H1 (cell line): ENCODE results near the gene PAX5. TPM values are rescaled to one million over a fixed set of nuclear protein-coding genes. Genes with fewer than 3 reads are reported as not detected.

Source experiments
- BRCA1 ChIP-seq: IDR thresholded peaks from 2 replicates; pipeline ENCODE4 v1.6.1; 2012; ENCODE audit warnings: low read depth, low read length, improper control_type of control experiment
- CREB1 ChIP-seq: IDR thresholded peaks from 2 replicates; pipeline ENCODE4 v1.6.1; 2012; ENCODE audit warnings: inconsistent platforms
- FOSL1 ChIP-seq: IDR thresholded peaks from 2 replicates; pipeline ENCODE4 v1.6.1; 2011; ENCODE audit warnings: mild to moderate bottlenecking, low read depth, low read length, moderate library complexity; ENCODE audit not compliant: insufficient read depth
- JUND ChIP-seq: IDR thresholded peaks from 2 replicates; pipeline ENCODE4 v1.6.1; 2011; ENCODE audit warnings: mild to moderate bottlenecking, improper control_type of control experiment, low read length
- KDM4A ChIP-seq: IDR thresholded peaks from one replicate; pipeline ENCODE4 v1.7.1; 2012; ENCODE audit warnings: low read depth, mild to moderate bottlenecking, moderate library complexity, low read length, inconsistent platforms; ENCODE audit not compliant: severe bottlenecking
- SIRT6 ChIP-seq: IDR thresholded peaks from one replicate; pipeline ENCODE4 v1.7.1; 2012; ENCODE audit warnings: low read length, inconsistent platforms
- TCF12 ChIP-seq: IDR thresholded peaks from 2 replicates; pipeline ENCODE4 v1.6.1; 2011; ENCODE audit warnings: low read depth, mild to moderate bottlenecking, low read length
- TEAD4 ChIP-seq: IDR thresholded peaks from 2 replicates; pipeline ENCODE4 v1.6.1; 2012; ENCODE audit warnings: low read depth, low read length, inconsistent platforms, mixed read lengths
- polyA plus RNA-seq, 7 experiments: library from polyadenylated mRNA; depleted of rRNA in 3 of 7; stranded (reverse) in 5 of 7; unstranded in 2 of 7; fragments of >200 nt in 5 of 7; fragments of 200-250 nt in 2 of 7; gene quantifications; 1 replicate in 5 of 7; 2 replicates in 1 of 7; 4 replicates in 1 of 7; pipeline versions ENCODE4 v1.2.1 to v1.2.3, GENCODE V29; 2011 to 2013; ENCODE audit warnings: missing spikeins in 2 of 7, mixed read lengths in 2 of 7
- total RNA-seq: library from RNA; stranded (reverse); fragmentation: NEBNext Ultra II Directional; extraction: Animal tissue kit (Norgen Biotek cat#: 25700); gene quantifications from 2 replicates; pipeline ENCODE4 v1.2.1, GENCODE V29; 2021
- TF ChIP-seq, protein P1 (sequence below): fragments of 300-600 bp; sonication (generic); IDR thresholded peaks from 2 replicates; pipeline ENCODE4 v1.7.1; 2012; ENCODE audit warnings: low read length, moderate library complexity, mild to moderate bottlenecking, inconsistent platforms; ENCODE audit not compliant: insufficient replicate concordance
- TF ChIP-seq, protein P2 (sequence below): IDR thresholded peaks from 2 replicates; pipeline ENCODE4 v1.6.1; 2012; ENCODE audit warnings: low read length, inconsistent platforms

Gene PAX5
- total and polyA plus RNA-seq, 2 of the 8 experiments (the other 6 are each of a cell fraction or from before 2014, with no cell fraction given), result 0.29 to 0.43 TPM

DNA sequence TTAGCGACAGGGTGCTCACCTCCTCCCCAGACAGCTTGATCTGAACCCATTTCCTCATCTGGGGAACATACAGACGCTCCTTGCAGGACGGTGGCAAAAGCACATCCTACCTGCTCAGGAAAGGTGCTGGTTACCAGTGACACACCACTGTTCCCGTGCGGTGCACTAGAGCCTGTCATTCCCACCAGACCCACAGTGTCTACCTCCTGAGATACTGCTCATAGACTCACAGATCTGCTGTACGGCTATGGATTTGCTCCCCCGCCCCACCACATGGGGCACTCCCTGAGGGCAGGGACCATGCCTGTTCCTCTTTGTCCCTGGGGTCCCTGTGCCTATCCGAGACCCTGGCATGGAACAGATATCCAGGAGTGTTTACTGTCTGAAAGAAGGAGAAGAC, 208.9 kb downstream of the PAX5 start (continued):
- TF ChIP-seq, protein P1, sequence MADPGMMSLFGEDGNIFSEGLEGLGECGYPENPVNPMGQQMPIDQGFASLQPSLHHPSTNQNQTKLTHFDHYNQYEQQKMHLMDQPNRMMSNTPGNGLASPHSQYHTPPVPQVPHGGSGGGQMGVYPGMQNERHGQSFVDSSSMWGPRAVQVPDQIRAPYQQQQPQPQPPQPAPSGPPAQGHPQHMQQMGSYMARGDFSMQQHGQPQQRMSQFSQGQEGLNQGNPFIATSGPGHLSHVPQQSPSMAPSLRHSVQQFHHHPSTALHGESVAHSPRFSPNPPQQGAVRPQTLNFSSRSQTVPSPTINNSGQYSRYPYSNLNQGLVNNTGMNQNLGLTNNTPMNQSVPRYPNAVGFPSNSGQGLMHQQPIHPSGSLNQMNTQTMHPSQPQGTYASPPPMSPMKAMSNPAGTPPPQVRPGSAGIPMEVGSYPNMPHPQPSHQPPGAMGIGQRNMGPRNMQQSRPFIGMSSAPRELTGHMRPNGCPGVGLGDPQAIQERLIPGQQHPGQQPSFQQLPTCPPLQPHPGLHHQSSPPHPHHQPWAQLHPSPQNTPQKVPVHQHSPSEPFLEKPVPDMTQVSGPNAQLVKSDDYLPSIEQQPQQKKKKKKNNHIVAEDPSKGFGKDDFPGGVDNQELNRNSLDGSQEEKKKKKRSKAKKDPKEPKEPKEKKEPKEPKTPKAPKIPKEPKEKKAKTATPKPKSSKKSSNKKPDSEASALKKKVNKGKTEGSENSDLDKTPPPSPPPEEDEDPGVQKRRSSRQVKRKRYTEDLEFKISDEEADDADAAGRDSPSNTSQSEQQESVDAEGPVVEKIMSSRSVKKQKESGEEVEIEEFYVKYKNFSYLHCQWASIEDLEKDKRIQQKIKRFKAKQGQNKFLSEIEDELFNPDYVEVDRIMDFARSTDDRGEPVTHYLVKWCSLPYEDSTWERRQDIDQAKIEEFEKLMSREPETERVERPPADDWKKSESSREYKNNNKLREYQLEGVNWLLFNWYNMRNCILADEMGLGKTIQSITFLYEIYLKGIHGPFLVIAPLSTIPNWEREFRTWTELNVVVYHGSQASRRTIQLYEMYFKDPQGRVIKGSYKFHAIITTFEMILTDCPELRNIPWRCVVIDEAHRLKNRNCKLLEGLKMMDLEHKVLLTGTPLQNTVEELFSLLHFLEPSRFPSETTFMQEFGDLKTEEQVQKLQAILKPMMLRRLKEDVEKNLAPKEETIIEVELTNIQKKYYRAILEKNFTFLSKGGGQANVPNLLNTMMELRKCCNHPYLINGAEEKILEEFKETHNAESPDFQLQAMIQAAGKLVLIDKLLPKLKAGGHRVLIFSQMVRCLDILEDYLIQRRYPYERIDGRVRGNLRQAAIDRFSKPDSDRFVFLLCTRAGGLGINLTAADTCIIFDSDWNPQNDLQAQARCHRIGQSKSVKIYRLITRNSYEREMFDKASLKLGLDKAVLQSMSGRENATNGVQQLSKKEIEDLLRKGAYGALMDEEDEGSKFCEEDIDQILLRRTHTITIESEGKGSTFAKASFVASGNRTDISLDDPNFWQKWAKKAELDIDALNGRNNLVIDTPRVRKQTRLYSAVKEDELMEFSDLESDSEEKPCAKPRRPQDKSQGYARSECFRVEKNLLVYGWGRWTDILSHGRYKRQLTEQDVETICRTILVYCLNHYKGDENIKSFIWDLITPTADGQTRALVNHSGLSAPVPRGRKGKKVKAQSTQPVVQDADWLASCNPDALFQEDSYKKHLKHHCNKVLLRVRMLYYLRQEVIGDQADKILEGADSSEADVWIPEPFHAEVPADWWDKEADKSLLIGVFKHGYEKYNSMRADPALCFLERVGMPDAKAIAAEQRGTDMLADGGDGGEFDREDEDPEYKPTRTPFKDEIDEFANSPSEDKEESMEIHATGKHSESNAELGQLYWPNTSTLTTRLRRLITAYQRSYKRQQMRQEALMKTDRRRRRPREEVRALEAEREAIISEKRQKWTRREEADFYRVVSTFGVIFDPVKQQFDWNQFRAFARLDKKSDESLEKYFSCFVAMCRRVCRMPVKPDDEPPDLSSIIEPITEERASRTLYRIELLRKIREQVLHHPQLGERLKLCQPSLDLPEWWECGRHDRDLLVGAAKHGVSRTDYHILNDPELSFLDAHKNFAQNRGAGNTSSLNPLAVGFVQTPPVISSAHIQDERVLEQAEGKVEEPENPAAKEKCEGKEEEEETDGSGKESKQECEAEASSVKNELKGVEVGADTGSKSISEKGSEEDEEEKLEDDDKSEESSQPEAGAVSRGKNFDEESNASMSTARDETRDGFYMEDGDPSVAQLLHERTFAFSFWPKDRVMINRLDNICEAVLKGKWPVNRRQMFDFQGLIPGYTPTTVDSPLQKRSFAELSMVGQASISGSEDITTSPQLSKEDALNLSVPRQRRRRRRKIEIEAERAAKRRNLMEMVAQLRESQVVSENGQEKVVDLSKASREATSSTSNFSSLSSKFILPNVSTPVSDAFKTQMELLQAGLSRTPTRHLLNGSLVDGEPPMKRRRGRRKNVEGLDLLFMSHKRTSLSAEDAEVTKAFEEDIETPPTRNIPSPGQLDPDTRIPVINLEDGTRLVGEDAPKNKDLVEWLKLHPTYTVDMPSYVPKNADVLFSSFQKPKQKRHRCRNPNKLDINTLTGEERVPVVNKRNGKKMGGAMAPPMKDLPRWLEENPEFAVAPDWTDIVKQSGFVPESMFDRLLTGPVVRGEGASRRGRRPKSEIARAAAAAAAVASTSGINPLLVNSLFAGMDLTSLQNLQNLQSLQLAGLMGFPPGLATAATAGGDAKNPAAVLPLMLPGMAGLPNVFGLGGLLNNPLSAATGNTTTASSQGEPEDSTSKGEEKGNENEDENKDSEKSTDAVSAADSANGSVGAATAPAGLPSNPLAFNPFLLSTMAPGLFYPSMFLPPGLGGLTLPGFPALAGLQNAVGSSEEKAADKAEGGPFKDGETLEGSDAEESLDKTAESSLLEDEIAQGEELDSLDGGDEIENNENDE, result no peak
- TF ChIP-seq, protein P2, sequence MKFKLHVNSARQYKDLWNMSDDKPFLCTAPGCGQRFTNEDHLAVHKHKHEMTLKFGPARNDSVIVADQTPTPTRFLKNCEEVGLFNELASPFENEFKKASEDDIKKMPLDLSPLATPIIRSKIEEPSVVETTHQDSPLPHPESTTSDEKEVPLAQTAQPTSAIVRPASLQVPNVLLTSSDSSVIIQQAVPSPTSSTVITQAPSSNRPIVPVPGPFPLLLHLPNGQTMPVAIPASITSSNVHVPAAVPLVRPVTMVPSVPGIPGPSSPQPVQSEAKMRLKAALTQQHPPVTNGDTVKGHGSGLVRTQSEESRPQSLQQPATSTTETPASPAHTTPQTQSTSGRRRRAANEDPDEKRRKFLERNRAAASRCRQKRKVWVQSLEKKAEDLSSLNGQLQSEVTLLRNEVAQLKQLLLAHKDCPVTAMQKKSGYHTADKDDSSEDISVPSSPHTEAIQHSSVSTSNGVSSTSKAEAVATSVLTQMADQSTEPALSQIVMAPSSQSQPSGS, result no peak
- TF ChIP-seq FOSL1 (no peak), BRCA1 (no peak), JUND (no peak), SIRT6 (no peak), CREB1 (no peak), TCF12 (no peak), KDM4A (no peak), TEAD4 (no peak)
